GM18868 (cell line): ENCODE results near the gene ITM2C.

Source experiments
- ATAC-seq: cut with Tn5 transposase; IDR thresholded peaks from one replicate; pipeline ENCODE4 v1.9.1; 2021; ENCODE audit warnings: mild to moderate bottlenecking, moderate library complexity; ENCODE audit not compliant: unreplicated experiment

ITM2C gene

DNA sequence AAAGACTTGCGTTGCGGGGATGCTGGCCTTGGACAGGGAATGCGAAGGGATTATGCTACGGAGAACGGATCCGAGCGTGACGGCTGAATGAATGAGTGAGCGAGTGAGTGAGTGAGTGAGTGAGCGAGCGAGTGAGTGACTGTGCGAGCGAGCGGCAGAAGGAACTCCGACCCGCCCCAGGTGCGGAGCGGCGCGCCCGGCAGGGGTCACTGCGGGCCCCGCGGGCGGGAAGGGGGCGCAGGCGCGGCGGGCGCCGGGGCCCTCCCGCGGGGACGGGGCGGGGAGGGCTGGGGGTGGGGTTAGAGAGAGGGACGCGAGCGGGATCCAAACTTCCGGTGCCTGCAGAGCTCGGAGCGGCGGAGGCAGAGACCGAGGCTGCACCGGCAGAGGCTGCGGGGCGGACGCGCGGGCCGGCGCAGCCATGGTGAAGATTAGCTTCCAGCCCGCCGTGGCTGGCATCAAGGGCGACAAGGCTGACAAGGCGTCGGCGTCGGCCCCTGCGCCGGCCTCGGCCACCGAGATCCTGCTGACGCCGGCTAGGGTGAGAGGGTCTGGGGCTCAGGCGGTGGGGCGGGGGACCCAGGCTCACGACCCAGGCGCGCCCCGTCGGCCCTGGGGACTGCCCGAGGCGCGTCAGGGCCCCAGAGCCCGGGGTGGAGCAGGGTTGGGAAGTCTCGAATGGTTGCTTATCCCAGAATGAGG, at the start of gene ITM2C:
Gene ITM2C (plus strand): TSS at position 338 of the 702 bp plus-strand sequence. CDS start 84 bp downstream, at position 422.
- ATAC-seq = peak; percentile 75

- ATAC-seq = no peak
These were observed 49.7 kb upstream of the ITM2C start for GRCh38 chr2:230815088-230815487.

DNA sequence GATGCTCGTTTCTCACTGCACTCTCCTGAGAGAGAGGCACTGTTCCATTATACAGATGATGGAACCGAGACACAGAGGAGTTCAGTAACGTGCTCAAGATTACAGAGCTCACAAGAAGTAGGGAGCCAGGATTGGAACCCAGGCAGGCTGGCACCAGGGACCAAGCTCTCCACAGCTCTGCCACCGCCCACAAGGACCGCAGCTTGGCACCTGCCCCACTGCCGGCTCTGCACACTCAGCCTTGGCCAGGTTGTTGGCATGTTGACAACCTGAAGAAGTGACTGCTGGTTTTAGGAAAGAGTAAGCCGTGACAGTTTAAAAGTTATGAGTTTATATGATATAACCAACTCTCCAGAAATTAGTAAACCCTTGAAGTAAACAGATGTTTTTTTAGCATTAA, 48.0 kb upstream of the ITM2C start:
- no peak for ATAC-seq

DNA sequence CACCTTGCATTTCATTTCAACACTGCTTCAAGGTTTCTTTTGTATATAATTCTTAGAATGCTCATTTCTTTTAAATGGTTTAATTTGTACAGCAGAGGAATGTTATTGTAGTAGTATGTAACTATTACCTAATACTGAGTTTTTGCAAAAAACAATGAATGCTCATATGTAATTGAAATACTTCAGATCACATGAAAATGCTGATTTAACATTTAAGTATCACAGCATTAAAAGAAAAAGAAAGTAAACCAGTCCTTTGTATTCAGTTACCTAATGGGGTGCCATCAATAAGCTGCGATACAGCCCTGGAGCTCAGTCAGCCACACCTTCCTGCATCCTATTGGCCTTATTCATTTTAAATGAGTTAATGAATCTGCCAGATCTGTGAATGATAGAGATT, 45.3 kb upstream of the ITM2C start:
- no peak for ATAC-seq

DNA sequence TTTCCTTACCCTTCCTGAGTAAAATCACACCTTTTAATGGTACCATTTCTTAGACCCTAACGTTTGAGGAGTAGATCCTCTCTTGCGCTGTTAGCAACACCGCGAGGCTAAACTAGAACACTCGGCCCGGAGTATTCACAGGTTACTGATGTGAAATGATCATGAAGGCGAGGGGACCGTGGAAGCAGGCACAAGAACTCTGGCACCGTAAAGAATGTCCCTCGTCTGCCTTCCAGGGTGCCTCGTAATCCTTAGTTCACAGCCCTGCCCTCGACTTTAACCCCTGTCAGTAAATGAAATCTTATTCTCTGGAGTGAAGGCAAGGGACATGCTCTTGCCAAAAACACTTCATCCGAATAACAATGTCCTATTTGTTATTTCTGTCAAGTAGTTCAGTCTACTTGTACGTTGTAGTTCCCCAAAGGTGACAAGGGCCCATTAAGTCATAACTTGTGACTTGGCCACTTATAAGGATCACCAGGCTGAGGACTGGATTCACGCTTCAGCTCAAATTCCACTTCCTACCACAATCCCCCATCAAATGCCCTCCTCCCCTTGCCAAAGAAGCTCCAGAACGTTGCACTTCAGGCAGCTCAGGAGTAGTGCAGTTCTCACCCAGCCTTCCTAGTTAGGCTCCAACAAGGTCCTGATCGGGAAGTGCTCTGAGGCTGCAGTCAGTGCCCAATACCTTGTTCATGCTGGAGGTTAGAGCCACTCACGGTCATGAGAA, 43.3 kb upstream of the ITM2C start:
- no peak for ATAC-seq

DNA sequence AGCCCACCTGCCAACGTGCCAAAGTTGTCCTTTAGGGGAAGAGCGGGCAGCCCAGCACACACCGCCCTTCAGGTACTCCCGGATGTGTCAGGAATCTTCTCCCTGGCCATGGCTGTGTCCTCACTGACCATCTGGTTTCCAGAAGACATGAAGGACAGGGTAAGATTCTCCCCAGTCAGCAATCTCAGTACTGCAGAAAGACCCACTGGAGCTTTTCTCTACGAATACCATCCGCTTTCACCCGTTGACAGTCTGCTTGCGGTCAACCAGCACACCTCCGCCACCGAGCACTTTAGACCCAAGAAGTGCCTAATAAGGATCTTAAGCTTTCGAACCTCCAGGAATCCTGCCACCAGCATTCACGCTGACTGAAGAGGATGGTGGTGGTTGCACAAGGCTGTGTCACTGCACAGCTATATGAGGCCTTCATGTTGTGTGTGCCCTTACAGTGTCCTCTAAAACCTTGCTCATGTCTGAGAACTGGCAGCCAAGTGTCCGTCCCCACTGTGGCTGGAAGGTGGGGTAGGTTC, 42.7 kb upstream of the ITM2C start:
- no peak for ATAC-seq

- ATAC-seq = no peak
These were observed 41.3 kb upstream of the ITM2C start for GRCh38 chr2:230823264-230823964.

DNA sequence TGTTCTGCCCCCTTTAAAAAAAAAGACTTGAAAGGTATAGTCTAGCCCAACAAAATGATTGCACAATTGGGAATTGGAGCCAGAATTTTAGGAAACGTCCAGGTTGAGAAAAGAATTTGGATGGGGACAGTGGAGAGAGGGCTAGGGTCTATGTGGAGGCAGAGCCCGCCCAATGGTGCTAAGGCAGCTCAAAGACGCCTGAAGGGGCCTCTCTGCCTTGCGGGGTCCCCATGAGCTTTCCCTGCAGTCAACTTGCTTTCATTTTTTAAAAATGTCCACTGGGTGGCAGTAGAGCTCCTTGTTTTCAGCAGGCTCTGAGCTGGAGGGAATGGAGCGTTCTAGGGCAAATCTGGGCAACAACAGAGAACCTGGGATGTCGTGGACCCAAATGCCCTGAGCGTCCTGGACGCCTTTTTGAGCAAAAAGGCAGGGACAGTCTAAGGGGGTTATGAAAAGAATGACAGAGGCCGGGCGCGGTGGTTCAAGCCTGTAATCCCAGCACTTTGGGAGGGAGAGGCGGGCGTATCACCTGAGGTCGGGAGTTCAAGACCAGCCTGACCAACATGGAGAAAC, 40.2 kb upstream of the ITM2C start:
- ATAC-seq = peak; percentile 69

DNA sequence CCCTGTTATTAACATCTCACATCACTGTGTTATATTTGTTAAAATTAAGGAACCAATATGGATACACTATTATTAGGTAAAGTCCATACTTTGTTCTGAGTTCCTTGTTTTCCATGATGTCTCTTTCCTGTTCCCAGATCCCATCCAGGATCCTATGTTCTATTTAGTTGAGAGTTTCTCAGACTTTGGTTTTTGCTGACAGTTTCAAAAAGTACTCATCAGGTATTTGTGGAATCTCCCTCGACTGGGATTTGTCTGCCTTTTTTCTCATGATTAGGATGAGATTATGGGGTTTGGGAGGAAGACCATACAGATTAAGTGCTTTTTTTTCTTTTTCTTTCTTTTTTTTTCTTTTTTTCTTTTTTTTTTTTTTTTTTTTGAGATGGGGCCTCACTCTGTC, 39.4 kb upstream of the ITM2C start:
- no peak for ATAC-seq

DNA sequence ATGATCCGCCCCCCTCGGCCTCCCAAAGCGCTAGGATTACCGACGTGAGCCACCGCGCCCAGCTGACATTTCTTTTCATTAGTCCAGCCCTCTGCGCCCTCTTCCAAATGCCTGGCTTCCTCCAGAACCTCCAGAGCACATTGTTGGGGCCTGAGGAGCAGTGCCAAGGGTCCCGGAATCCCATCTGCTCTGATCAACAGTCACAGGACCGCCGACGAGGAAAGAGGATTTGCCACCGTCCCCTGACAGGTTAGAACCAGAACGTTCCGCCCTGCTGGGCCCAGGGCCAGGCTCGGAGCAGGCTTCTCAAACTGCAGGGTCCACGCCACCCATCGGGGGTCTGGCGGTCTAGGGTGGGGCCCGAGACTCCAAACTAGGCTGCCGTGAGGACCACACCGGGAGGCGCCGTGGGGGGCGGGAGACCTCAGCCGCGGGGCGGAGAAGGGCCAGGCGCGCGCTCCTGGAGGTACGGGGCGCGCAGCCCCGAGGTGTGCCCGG, 36.9 kb upstream of the ITM2C start:
- ATAC-seq = no peak

DNA sequence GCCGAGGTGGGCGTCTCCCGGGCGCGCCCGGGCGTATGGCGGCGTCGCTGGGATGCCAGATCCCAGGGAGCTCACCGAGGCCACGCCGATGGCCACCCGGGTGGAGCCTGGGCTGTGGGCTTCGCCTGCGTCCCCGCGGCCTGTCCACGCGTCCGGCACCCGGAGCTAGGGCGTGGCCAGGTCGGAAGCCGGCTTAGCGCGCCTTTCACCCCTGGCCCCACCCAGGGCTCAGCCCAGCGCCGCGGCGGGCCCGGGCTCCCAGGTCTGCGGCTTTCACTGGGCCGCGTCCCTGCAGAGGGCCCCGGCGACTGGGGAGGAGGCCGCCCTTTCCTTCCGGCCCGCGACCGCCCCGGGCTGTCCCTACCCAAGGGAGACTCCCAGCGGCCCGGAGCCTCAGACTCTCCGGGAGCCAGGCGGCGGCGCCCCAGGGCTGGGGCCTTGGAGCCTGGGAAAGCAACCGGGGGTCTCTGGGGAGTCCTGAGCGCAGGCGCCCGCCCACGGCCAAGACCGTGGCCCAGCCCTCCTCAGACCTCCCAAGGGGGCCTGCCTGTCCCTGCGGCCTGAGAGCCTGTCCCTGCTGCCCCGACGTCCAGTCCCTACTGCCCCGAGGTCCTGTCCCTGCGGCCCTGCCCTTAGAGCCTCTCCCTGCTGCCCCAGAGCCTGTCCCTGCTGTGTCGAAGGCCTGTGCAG, 36.3 kb upstream of the ITM2C start:
- no peak for ATAC-seq

GRCh38 chr2:230829293-230829692, 35.4 kb upstream of the ITM2C start:
- no peak for ATAC-seq

DNA sequence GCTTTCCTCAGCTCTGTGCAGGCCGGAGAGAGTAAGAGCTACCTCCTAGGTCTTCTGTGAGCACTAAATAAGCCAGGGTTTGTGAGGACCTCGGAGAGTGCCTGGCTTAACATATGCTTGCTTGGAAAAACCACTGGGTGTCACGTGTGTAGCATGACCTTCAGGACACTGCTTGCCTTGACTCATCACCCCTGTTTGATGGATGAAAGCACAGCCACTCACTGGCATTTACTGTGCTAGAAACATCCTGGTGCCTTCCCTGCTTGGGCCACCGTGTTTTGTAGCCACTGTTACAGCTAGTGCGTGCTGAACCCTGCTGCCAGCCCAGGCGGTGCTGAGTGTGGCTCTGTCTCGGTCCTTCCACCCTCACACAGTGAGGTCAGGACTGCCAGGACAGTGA, 34.8 kb upstream of the ITM2C start:
- no peak for ATAC-seq

GRCh38 chr2:230830428-230830827, 34.3 kb upstream of the ITM2C start:
- ATAC-seq = no peak

GRCh38 chr2:230840301-230840700, 24.4 kb upstream of the ITM2C start:
- ATAC-seq = no peak

DNA sequence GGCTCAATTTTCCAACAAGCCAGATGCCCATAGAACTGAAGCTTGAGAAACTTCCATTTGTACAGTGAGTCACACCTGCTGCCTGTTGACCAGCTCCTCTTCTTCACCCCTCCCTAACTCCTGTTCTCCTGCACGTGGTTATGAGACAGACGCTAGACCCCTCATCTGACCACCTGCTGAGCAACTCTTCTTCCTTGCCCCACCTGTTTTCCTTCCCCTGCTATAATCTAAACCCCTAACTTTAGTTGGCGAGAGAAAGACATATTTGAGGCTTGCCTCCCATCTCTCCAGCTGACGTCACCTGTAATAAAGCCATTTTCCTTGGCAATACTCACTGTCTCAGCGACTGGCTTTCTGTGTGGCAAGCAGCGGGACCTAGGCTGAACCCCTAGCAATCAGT, 22.3 kb upstream of the ITM2C start:
- ATAC-seq = no peak

DNA sequence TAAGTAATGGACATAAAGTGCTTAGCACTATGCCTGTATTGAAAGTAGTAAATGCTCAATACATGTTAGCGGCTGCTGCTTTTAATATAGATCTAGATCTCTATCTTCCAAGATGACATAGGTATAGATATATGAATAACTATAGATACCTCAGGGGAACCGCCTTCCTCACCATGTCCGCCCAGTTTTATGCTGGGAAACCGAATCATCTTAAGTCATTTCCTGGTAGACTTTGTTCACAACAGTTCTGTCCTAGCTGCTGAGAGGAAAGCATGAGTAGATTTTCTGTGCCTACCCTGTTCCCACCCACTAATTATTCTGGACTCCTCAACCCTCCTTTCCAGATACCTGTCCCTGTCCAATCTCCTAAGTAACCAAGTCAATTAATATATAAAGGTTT, 21.6 kb upstream of the ITM2C start:
- ATAC-seq = no peak

- ATAC-seq = no peak
These were observed 18.4 kb upstream of the ITM2C start for GRCh38 chr2:230846360-230846759.

DNA sequence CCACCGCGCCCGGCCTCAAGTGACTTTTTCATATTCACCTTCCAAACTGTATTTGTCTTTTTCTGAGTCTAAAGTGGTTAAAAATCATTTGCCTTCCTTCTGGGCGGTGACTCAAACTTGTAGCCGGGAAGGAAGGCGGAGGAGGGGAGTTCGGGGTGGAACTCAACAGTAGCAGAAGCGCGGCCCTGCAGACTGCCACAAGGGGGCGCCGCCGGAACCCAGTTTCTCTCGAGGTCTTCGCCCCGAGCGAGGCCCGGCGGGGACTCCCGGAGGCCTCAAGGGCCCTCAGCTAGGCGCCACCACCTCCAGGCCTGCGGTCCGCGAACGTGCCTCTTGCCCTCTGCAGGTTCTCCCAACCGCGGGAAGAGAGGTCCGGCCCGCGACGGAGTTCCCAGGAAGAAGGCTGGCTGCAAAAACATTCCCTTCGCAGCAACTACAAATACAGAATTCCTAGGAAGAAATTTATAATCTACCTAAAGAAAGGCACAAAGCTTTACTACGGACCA, 16.8 kb upstream of the ITM2C start:
- peak; percentile 55 for ATAC-seq

- ATAC-seq = no peak
These were observed 14.9 kb upstream of the ITM2C start for GRCh38 chr2:230849633-230850357.
